Lower leg skin (tissue), 4 donors: ENCODE data around the gene GRIK4. TPM values are rescaled to one million over a fixed set of nuclear protein-coding genes. Genes with fewer than 3 reads are reported as not detected.

Experiments used
- DNase-seq, 2 donors: peaks; one replicate each; pipeline ENCODE4 v3.0.0-alpha.2; 2019; ENCODE audit warnings: low spot score in 2 of 2
- H3K4me3 ChIP-seq: fragments of 200-600 bp; sonication (generic); 2 replicates; pipeline ENCODE4 v1.5.1; 2017; ENCODE audit warnings: mild to moderate bottlenecking, low read depth; ENCODE audit not compliant: poor library complexity, severe bottlenecking
- POLR2A ChIP-seq, 2 donors: fragments of 450-650 bp; IDR thresholded peaks; one replicate each; pipeline ENCODE4 v1.6.1; 2016 to 2017; ENCODE audit warnings: antibody characterized with exemption in 2 of 2, mild to moderate bottlenecking in 1 of 2, moderate library complexity in 1 of 2
- WGBS, 2 donors: methylation state at CpG; one replicate each; pipeline ENCODE4 v1.1.5; 2018; 5-methylcytosine and 5-hydroxymethylcytosine counted together
- intact Hi-C: fragments of 100-400 bp; cut with DNase I; formaldehyde crosslinking; loops from one replicate; pipeline ENCODE4 v1.15.0; 2023; ENCODE audit warnings: low total_unique reads
- total RNA-seq, 4 donors: library from RNA; depleted of rRNA; stranded (reverse); fragments of >200 nt; gene quantifications; one replicate each; pipeline ENCODE4 v1.1.0, GENCODE V29; 2016
- TF ChIP-seq, protein P1 (sequence below), 3 donors: fragments of 450-650 bp; IDR thresholded peaks; one replicate each; pipeline ENCODE4 v1.5.1; 2016; ENCODE audit warnings: antibody characterized with exemption in 3 of 3, mild to moderate bottlenecking in 3 of 3, moderate library complexity in 2 of 3

Gene GRIK4
- total RNA-seq, 4 donors from 2014 or later = 0.06 to 0.67 TPM; not detected in 2

DNA sequence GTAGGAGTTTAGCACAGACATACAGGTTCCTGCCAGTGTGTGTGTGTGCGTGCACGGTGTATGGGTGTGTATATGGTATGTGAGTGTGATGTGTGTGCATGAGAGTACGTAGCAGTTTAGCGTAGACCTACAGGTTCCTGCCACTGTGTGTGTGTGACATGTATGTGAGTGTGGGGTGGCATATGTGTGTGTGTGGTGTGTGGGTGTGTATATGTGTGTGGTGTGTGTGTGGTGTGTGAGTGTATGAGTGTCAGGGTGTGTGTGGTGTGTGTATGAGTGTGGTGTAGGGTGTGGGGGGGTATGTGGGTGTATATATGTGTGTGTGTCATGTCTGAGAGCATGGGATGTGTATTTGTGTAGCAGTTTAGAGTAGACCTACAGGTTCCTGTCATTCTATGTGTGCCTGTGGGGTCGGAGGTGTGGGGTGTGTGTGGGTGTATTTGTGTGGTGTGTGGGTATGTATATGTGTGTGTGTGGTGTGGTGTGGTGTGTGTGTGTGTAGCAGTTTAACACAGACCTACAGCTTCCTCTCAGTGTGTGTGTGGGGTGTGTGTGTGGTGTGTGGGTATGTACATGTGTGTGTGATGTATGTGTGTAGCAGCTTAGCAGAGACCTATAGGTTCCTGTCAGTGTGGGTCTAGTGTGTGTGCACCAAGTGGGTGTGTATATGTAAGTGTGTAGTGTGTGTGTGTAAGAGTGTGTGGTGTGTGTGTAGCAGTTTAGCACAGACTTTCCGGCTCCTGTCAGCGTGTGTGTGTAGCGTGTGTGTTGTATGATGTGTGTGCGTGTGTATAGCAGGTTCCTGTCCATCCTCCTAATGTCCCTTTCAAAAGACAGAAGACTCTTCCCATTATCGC lies 480.5 kb downstream of the GRIK4 start:
- no peak for TF ChIP-seq POLR2A (IDR thresholded peaks at IDR 0.05)
- TF ChIP-seq, protein P1, sequence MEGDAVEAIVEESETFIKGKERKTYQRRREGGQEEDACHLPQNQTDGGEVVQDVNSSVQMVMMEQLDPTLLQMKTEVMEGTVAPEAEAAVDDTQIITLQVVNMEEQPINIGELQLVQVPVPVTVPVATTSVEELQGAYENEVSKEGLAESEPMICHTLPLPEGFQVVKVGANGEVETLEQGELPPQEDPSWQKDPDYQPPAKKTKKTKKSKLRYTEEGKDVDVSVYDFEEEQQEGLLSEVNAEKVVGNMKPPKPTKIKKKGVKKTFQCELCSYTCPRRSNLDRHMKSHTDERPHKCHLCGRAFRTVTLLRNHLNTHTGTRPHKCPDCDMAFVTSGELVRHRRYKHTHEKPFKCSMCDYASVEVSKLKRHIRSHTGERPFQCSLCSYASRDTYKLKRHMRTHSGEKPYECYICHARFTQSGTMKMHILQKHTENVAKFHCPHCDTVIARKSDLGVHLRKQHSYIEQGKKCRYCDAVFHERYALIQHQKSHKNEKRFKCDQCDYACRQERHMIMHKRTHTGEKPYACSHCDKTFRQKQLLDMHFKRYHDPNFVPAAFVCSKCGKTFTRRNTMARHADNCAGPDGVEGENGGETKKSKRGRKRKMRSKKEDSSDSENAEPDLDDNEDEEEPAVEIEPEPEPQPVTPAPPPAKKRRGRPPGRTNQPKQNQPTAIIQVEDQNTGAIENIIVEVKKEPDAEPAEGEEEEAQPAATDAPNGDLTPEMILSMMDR (IDR thresholded peaks at IDR 0.05) = no peak
- intact Hi-C loops = no loop called here
- 91 to 92% methylated on average over 10 of the region's 10 CpGs for WGBS, 2 donors
- H3K4me3 ChIP-seq = no peak overlapping the region
- DNase-seq = no peak

DNA sequence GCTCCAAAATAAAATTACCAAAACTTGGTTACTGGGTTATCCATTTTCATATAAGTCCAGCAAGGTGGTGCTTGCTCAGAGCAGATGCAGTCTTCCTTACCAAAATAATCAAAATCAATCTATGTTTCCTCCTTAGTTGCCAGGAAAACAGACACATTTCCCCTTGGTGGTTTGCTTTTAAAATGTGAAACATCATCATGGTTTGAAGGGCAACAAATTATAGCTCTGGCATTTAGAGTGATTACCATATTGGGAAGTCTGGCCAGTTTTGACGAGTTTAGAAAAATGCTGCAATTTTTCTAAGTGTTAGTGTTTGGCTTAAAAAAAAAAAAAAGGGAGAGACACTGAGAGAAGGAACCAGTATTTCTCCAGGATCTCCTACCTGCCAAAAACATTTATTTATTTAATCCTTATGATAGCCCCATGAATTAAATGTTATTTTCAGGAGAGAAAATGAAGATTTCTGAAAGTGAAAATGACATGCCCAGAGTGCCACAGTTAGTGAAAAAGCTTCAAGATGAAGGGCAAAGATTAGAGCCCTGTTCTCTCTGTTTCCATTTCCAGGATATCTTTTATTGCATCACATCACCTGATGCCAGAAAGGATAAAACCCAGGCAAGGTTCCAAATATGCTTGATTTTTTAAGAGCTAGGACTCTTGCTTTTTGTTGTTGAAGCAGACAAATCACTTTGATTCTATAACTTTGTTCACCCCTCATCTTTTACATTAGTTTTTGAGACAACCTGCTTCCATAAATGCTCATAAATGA lies 482.7 kb downstream of the GRIK4 start:
- no peak for TF ChIP-seq POLR2A (IDR thresholded peaks at IDR 0.05)
- TF ChIP-seq, protein P1 (IDR thresholded peaks at IDR 0.05) = no peak
- 13 to 23% methylated on average over 1 of the region's 1 CpG for WGBS, 2 donors
- DNase-seq = no peak
- intact Hi-C loops = no loop called here
- no peak overlapping the region for H3K4me3 ChIP-seq

DNA sequence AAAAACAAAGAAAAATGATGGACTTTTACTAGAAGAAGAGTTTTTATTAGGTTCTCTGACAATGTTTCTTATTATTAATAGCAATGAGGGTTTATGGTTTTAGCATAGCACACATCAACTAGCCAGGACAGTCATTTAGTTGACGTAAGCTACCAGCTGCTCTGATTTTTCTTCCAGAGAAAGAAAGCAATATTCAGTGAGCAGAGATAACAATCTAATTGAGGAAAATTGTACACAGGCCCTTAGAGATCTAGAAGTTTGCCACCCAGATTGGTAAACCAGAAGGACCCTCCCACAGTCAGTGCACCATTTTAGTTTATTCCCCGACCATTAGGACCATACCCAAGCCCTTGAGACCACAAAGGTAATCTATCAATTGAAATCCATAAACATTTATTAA lies 483.6 kb downstream of the GRIK4 start:
- 89 to 90% methylated on average over 2 of the region's 2 CpGs for WGBS, 2 donors
- TF ChIP-seq POLR2A (IDR thresholded peaks at IDR 0.05) = no peak
- TF ChIP-seq, protein P1 (IDR thresholded peaks at IDR 0.05) = no peak
- intact Hi-C loops = no loop called here
- no peak overlapping the region for H3K4me3 ChIP-seq
- no peak for DNase-seq

DNA sequence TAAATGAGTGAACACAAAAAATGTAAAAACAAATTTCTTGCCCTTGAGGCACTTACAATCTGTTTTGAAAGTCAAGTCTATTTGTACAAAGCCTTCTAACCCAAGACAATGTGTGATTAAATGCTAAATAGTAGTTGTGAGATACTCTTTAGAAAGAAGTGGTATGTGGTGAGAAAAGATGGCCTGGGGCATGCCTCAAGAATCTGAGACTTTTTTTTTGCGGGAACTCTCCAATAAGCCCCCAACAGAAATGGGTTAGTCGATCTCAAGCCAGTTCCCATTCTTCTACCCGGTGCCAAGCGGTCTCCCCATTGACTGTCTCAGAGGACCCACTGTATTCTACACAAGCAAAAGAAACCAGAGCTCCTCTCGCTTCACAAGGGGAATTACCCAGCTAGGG lies 485.4 kb downstream of the GRIK4 start:
- TF ChIP-seq, protein P1 (IDR thresholded peaks at IDR 0.05) = no peak
- no peak for TF ChIP-seq POLR2A (IDR thresholded peaks at IDR 0.05)
- H3K4me3 ChIP-seq = no peak overlapping the region
- DNase-seq = no peak
- 88 to 92% methylated on average over 5 of the region's 5 CpGs for WGBS, 2 donors
- intact Hi-C loops = no loop called here

DNA sequence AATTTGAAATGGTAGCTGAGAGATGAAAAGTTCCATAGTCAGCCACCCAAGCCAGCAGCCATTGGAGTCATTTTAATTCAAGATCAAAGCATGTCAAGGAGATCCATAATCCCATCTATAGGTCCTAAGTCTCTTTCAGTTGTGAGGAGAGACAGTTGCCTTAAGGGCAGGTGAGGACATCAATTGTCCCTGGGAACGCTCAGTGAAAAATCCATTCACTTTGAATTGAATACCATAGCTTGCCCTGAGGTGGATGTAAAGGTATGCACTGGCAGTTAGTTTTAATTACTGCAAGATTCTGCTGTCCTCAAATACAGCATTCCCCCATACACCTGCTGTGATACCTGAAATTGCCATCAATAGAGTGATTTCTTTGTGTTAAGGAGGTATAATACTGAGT lies 487.0 kb downstream of the GRIK4 start:
- no peak overlapping the region for H3K4me3 ChIP-seq
- no peak for TF ChIP-seq POLR2A (IDR thresholded peaks at IDR 0.05)
- TF ChIP-seq, protein P1 (IDR thresholded peaks at IDR 0.05) = no peak
- 92 to 100% methylated on average over 1 of the region's 1 CpG for WGBS, 2 donors
- no peak for DNase-seq
- intact Hi-C loops = no loop called here
